NCI-H526 treated with DMSO at 0.1 percent for 48 hours (cell line): ENCODE measurements around the gene RPL18.
"Not testable (repeated sequence)": the region's sequence is repeated elsewhere in the genome, so short reads cannot be mapped to it uniquely, and the experiment has no call there.

Experiments
- DNase-seq: peaks from one replicate; lab custom pipeline; 2025; lab: John Stamatoyannopoulos, UW

RPL18 gene

DNA sequence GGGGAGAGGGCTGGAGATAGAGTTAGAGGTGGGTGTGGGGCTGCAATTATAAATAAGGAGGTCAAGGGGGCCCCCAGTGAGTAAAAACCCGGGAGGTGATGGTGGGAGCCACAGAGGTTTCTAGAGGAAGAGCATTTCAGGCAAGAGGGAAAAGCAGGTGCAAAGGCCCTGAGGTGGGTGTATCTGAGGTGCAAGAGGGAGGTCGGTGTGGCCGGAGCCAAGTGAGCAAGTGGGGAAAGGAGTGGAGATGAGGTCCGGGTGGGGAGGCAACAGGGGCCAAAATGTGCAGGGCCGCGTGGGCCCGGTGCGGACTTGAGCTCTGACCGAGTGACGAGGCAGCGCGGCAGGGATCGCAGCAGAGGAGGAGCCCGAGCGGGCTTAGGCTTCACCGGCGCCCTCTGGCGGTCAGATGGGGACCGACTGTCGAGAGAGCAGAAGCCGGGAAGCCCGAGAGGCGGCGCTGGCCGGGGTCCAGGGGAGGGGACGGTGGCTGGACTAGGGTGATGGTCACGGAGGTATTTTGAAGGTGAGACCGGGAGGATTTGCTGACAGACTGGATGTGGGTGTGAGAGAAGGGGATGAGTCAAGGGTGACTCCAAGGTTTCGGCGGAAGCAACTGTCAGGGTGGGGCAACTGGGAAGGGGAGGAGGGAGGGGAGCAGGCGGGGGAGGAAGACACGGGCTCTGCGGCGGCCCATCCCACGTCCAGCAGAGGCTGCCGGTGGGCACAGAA lies 30.1 kb downstream of the RPL18 start:
- peak; percentile 32 for DNase-seq

GRCh38 chr19:48587387-48587786 lies 31.6 kb downstream of the RPL18 start:
- DNase-seq: no peak

DNA sequence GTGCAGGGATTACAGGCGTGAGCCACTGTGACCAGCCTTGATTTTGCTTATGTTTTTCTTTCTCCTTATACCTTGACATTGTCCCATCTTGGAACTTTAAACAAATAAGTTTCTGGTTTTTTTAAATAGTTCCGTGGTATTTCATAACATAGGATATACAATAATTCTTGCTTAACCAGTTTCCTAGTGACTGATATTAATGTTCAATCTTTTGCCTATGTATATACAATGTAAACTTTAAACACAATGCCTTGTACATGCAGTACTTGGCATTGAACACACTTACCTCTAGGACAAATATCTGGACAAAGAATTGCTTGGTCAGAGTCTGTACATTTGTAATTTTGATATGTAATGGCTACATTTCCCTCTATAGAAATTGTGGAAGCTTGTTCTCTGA lies 36.8 kb downstream of the RPL18 start:
- no peak for DNase-seq

GRCh38 chr19:48578891-48579290 lies 40.1 kb downstream of the RPL18 start:
- DNase-seq: no peak

GRCh38 chr19:48577908-48578307 lies 41.1 kb downstream of the RPL18 start:
- DNase-seq: not testable (repeated sequence)

GRCh38 chr19:48575931-48576622 lies 42.9 kb downstream of the RPL18 start:
- DNase-seq: no peak

GRCh38 chr19:48573163-48573505 lies 45.8 kb downstream of the RPL18 start:
- DNase-seq: no peak

GRCh38 chr19:48571378-48572162 lies 47.4 kb downstream of the RPL18 start:
- no peak for DNase-seq

GRCh38 chr19:48569814-48570213 lies 49.2 kb downstream of the RPL18 start:
- no peak for DNase-seq

DNA sequence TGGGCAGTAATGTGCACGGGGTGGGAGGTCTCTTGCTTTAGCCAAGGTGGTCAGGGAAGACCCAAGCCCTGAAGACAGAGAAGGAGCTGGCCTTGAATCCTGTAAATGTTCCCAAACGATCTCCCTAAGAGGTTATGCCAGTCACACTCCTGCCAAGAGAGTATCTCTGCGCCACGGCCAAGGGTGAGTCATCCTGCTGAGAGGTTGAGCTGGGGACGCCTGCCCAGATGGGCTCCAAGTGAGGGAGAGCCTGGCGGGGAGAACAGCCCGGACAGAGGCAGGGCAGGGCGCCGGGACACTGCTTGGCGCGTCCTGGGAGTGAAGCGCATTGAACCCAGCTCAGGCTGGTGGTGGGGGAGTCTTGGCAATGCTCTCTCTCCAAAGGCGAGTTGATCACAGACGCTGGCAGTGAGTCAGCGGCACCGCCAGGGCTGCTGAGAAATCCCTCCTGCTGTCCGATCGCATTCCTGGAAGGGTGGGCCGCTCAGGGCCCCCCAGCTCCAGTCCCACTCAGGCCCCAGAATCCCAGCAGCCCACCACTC lies 50.6 kb downstream of the RPL18 start:
- no peak for DNase-seq
